GM12891 (cell line): ENCODE data around the gene INKA1.

Source experiments
- POLR2A ChIP-seq: IDR thresholded peaks from 2 replicates; pipeline ENCODE4 v1.6.1; 2011; ENCODE audit warnings: low read depth, low read length, control low read depth
- POLR2AphosphoS5 ChIP-seq: IDR thresholded peaks from 2 replicates; pipeline ENCODE4 v1.6.1; 2011; ENCODE audit warnings: low read depth, low read length, control low read depth
- TAF1 ChIP-seq: IDR thresholded peaks from 2 replicates; pipeline ENCODE4 v1.6.1; 2011; ENCODE audit warnings: low read depth, low read length, control low read depth

GRCh38 chr3:49763981-49764380 is 39.1 kb upstream of the INKA1 start:
- no peak for TF ChIP-seq POLR2A
- no peak for TF ChIP-seq TAF1
- TF ChIP-seq POLR2AphosphoS5: no peak
